Spleen (tissue), 7 donors: ENCODE data around the gene MINAR1.

Experiments used
- POLR2A ChIP-seq, 3 donors: fragments of 450-650 bp; IDR thresholded peaks; one replicate each; pipeline ENCODE4 v1.5.1; 2017; ENCODE audit warnings: antibody characterized with exemption in 3 of 3, mild to moderate bottlenecking in 1 of 3
- TF ChIP-seq, protein P1 (sequence below), 11 experiments: fragments of 200-600 bp in 7 of 11; fragments of 450-650 bp in 4 of 11; sonication (generic) in 4 of 11; IDR thresholded peaks in 8 of 11; conservative IDR thresholded peaks in 3 of 11; 1 replicate in 7 of 11; 2 replicates in 4 of 11; pipeline versions ENCODE4 v1.4.0 to v1.8.0; 2016 to 2021; ENCODE audit warnings: antibody characterized with exemption in 11 of 11, inconsistent platforms in 4 of 11, mild to moderate bottlenecking in 1 of 11
- donor health status: DM: no; HTN: no; CAD: no; lungs with moderate emphysema.
- donor health status: DM: no; HTN: no; CAD: no.
- donor health status: DM: no; HTN: no; CAD: no.

DNA sequence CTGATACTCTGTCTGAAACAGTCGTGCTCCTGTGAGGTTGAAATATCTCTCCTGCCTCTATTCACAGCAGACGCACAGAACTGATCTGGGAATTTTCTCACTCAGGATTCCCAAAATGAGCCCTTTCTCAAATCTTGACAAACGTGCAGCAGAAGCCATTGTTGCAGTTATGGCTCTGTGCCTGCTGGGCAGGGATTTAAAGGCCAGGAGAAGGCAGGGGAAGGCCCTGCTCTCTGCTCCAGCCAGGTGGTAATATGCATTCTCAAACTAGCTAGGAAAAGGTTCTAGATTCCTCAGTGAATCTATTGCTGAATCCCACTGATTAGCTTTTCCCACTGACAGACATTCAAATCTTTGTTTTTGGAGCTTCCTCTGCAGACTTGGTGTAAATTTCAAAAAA lies 2.2 kb downstream of the MINAR1 start:
- TF ChIP-seq, protein P1, sequence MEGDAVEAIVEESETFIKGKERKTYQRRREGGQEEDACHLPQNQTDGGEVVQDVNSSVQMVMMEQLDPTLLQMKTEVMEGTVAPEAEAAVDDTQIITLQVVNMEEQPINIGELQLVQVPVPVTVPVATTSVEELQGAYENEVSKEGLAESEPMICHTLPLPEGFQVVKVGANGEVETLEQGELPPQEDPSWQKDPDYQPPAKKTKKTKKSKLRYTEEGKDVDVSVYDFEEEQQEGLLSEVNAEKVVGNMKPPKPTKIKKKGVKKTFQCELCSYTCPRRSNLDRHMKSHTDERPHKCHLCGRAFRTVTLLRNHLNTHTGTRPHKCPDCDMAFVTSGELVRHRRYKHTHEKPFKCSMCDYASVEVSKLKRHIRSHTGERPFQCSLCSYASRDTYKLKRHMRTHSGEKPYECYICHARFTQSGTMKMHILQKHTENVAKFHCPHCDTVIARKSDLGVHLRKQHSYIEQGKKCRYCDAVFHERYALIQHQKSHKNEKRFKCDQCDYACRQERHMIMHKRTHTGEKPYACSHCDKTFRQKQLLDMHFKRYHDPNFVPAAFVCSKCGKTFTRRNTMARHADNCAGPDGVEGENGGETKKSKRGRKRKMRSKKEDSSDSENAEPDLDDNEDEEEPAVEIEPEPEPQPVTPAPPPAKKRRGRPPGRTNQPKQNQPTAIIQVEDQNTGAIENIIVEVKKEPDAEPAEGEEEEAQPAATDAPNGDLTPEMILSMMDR (IDR thresholded peaks at IDR 0.05 in 8 of 11, conservative IDR thresholded peaks at IDR 0.05 in 3 of 11), result no peak
- no peak for TF ChIP-seq POLR2A (IDR thresholded peaks at IDR 0.05)
